MM.1S (cell line): ENCODE results near the gene ISOC2.

Experiments
- DNase-seq: peaks from one replicate; pipeline ENCODE4 v3.0.0-alpha.2; 2015
- H2AFZ ChIP-seq: fragments of 300-600 bp; sonication (generic); 2 replicates; pipeline ENCODE4 v1.6.0; 2016; ENCODE audit warnings: antibody characterized with exemption, low read length
- H3F3A ChIP-seq: fragments of 300-600 bp; sonication (generic); 2 replicates; pipeline ENCODE4 v1.6.1; 2016; ENCODE audit warnings: mild to moderate bottlenecking, antibody characterized with exemption, low read length, moderate library complexity, mixed read lengths; ENCODE audit not compliant: insufficient read depth
- H3K27ac ChIP-seq: fragments of 300-600 bp; sonication (generic); 2 replicates; pipeline ENCODE4 v1.5.1; 2016; ENCODE audit warnings: mild to moderate bottlenecking, low read length
- H3K27me3 ChIP-seq: fragments of 300-600 bp; sonication (generic); replicated peaks from 2 replicates; pipeline ENCODE4 v1.6.0; 2016; ENCODE audit warnings: low read length; ENCODE audit not compliant: insufficient read depth
- H3K36me3 ChIP-seq: fragments of 300-600 bp; sonication (generic); replicated peaks from 2 replicates; pipeline ENCODE4 v1.6.1; 2016; ENCODE audit warnings: mild to moderate bottlenecking, low read length, mixed read lengths; ENCODE audit not compliant: insufficient read depth
- H3K4me1 ChIP-seq: fragments of 300-600 bp; sonication (generic); 2 replicates; pipeline ENCODE4 v1.6.1; 2016; ENCODE audit warnings: low read length, mixed read lengths
- H3K4me2 ChIP-seq: fragments of 300-600 bp; sonication (generic); 2 replicates; pipeline ENCODE4 v1.6.0; 2016; ENCODE audit warnings: low read depth, low read length
- H3K4me3 ChIP-seq: fragments of 300-600 bp; sonication (generic); 2 replicates; pipeline ENCODE4 v1.5.1; 2016; ENCODE audit warnings: low read length, mixed read lengths
- H3K79me2 ChIP-seq: fragments of 300-600 bp; sonication (generic); 2 replicates; pipeline ENCODE4 v1.6.1; 2016; ENCODE audit warnings: mixed run types, low read length, mixed read lengths
- H3K9ac ChIP-seq: fragments of 300-600 bp; sonication (generic); 2 replicates; pipeline ENCODE4 v1.6.1; 2016; ENCODE audit warnings: low read length, mixed read lengths
- H3K9me2 ChIP-seq: fragments of 300-600 bp; sonication (generic); replicated peaks from 2 replicates; pipeline ENCODE4 v1.6.1; 2016; ENCODE audit warnings: mild to moderate bottlenecking, low read length, mixed read lengths; ENCODE audit not compliant: insufficient read depth
- H3K9me3 ChIP-seq: fragments of 300-600 bp; sonication (generic); replicated peaks from 2 replicates; pipeline ENCODE4 v1.6.1; 2016; ENCODE audit warnings: mild to moderate bottlenecking, low read length, mixed read lengths; ENCODE audit not compliant: insufficient read depth
- H4K20me1 ChIP-seq: fragments of 300-600 bp; sonication (generic); 2 replicates; pipeline ENCODE4 v1.6.1; 2016; ENCODE audit warnings: mild to moderate bottlenecking, low read length, moderate library complexity, mixed read lengths; ENCODE audit not compliant: insufficient read depth
- EZH2 ChIP-seq: fragments of 300-600 bp; sonication (generic); optimal IDR thresholded peaks from 2 replicates; pipeline ENCODE3; 2017; ENCODE audit warnings: low read depth, mild to moderate bottlenecking, antibody characterized with exemption, low read length, mixed read lengths
- EZH2phosphoT487 ChIP-seq: fragments of 300-600 bp; sonication (generic); IDR thresholded peaks from 2 replicates; pipeline ENCODE4 v1.6.1; 2018; ENCODE audit warnings: antibody characterized with exemption, low read length
- TF ChIP-seq, protein P1 (sequence below): fragments of 300-600 bp; sonication (generic); IDR thresholded peaks from 2 replicates; pipeline ENCODE4 v1.5.1; 2016; ENCODE audit warnings: antibody characterized with exemption, low read length, mixed read lengths

Gene ISOC2

DNA sequence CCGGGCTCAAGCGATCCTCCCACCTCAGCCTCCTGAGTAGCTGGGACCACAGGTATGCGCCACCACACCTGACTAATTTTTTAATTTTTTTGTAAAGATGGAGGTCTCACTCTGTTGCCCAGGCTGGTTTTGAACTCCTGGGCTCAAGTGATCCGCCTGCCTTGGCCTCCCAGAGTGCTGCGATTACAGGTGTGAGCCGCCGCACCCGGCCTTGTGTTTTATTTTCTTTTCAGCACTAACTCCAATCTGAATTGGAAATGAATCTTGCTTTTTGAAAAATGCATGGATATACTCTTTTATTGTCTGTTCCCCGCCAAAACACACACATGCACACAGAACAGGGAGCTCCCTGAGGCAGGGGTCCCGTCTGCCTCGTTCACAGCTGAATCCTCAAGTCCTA is 1.3 kb upstream of the ISOC2 start:
- Histone ChIP-seq H3K79me2 (peaks cover 4% of the 10 kb centered on the region; the same call in 1 of the 2 replicates), H3K36me3 (no peaks in the 10 kb centered on the region), H3K9ac (no peak overlapping the region), H3K27ac (no peak overlapping the region), H4K20me1 (no peaks in the 10 kb centered on the region), H3K9me3 (no peaks in the 10 kb centered on the region), H3K27me3 (peaks cover 47% of the 10 kb centered on the region), H3K4me2 (no peak overlapping the region), H3K9me2 (no peaks in the 10 kb centered on the region), H3F3A (0 out of 2 replicates have a peak, but pooled peaks cover 4% of the 10 kb centered on the region), H3K4me3 (no peak overlapping the region), H3K4me1 (0 out of 2 replicates have a peak, but pooled peaks cover 5% of the 10 kb centered on the region), H2AFZ (no peak overlapping the region)
- no peak for DNase-seq
- TF ChIP-seq EZH2, result no peak
- TF ChIP-seq, protein P1, sequence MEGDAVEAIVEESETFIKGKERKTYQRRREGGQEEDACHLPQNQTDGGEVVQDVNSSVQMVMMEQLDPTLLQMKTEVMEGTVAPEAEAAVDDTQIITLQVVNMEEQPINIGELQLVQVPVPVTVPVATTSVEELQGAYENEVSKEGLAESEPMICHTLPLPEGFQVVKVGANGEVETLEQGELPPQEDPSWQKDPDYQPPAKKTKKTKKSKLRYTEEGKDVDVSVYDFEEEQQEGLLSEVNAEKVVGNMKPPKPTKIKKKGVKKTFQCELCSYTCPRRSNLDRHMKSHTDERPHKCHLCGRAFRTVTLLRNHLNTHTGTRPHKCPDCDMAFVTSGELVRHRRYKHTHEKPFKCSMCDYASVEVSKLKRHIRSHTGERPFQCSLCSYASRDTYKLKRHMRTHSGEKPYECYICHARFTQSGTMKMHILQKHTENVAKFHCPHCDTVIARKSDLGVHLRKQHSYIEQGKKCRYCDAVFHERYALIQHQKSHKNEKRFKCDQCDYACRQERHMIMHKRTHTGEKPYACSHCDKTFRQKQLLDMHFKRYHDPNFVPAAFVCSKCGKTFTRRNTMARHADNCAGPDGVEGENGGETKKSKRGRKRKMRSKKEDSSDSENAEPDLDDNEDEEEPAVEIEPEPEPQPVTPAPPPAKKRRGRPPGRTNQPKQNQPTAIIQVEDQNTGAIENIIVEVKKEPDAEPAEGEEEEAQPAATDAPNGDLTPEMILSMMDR, result no peak
- no peak for TF ChIP-seq EZH2phosphoT487

DNA sequence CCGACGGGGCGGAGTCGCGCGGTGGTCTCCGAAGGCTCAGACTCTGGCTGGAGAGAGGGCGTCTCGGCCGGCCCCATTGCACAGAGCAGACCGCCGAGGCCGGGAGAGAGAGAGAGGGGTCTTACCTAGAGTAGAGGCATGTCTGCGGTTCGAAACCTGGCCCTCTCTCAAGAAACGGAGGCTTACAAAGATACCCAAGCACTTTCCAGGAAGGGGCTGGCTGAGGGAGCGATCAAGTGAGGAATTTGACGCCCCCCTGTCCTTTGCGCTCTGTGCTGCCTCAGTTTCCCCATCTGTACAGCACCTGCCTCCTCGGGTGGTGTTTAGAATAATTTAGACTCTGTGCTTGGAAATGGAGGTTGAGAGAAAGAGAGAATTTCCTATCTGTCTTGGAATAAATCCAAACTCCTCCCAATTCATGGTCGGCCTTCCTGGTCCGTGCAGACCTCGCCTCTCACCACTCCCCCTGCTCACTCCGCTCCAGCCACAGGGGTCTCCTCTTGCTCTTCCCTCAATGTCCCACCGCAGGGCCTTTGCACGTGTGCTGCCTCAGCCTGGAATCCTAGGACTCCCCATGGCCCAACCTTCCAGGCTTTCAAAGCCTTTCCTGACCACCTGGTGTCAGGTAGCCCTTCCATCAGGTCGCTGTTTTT is 658 bp upstream of the ISOC2 start:
- Histone ChIP-seq H3K9me2 (no peaks in the 10 kb centered on the region), H3K9ac (peak overlapping the region; percentile 60; the same call in 1 of the 2 replicates), H2AFZ (peak overlapping the region; percentile 97)

DNA sequence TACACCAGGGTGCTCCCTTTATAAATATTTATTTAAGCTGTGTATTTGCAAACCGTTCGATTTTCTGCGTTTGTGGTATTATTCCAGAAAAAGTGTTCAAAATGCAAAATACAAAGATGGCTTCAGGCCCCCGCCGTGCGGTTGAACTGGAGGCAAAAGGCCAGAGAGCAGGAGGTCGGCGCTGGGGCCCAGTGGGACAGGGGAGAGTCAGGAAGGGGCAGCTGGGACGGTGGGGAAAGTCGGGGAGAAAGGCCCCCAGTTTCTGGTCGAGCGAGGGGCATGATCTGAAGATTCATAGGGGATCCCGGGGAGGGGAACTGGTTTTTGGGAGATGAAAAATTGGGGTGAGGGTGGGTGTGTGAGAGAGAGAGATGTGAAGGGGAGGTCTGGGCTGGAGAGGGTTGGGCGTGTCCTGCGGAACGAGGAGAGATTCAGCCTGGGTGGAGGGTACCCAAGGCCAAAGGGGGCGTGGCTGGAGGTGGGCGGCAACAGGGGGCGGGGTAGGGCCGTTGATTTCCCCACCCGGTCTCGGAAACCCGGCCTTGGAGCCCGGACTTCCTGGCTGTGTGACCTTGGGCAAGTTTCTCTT is 678 bp downstream of the ISOC2 start:
- Histone ChIP-seq H3K4me3 (peak overlapping the region; percentile 87), H3K9me2 (no peaks in the 10 kb centered on the region), H3K9ac (peak overlapping the region; percentile 84), H3K79me2 (peaks cover 4% of the 10 kb centered on the region; the same call in 1 of the 2 replicates), H3K36me3 (no peaks in the 10 kb centered on the region), H3K9me3 (no peaks in the 10 kb centered on the region), H3K27me3 (peaks cover 34% of the 10 kb centered on the region), H3K4me1 (0 out of 2 replicates have a peak, but pooled peaks cover 5% of the 10 kb centered on the region), H2AFZ (peak overlapping the region; percentile 84), H3F3A (0 out of 2 replicates have a peak, but pooled peaks cover 4% of the 10 kb centered on the region), H4K20me1 (no peaks in the 10 kb centered on the region), H3K4me2 (peak overlapping the region; percentile 94), H3K27ac (no peak overlapping the region)
- DNase-seq, result no peak
- TF ChIP-seq, protein P1, result no peak
- no peak for TF ChIP-seq EZH2
- TF ChIP-seq EZH2phosphoT487, result no peak

More for the DNA sequence above, 658 bp upstream of the ISOC2 start:
- Histone ChIP-seq H3K9me3 (no peaks in the 10 kb centered on the region), H3K4me3 (peak overlapping the region; percentile 70), H3F3A (0 out of 2 replicates have a peak, but pooled peaks cover 4% of the 10 kb centered on the region), H4K20me1 (no peaks in the 10 kb centered on the region), H3K4me2 (peak overlapping the region; percentile 97), H3K4me1 (0 out of 2 replicates have a peak, but pooled peaks cover 5% of the 10 kb centered on the region), H3K79me2 (peaks cover 4% of the 10 kb centered on the region; the same call in 1 of the 2 replicates), H3K27me3 (peaks cover 45% of the 10 kb centered on the region), H3K36me3 (no peaks in the 10 kb centered on the region), H3K27ac (no peak overlapping the region)
- DNase-seq, result no peak
- TF ChIP-seq EZH2, result no peak
- TF ChIP-seq, protein P1, result no peak
